Caki2 (cell line): ENCODE results near the gene C2orf78. TPM values are rescaled to one million over a fixed set of nuclear protein-coding genes. Genes with fewer than 3 reads are reported as not detected.

Experiments
- DNase-seq: peaks from one replicate; pipeline ENCODE4 v3.0.0-alpha.2; 2015; ENCODE audit warnings: low read depth
- in situ Hi-C: cut with HindIII; loops from 2 replicates; pipeline ENCODE4 v1.10.0; 2016; ENCODE audit warnings: low sequenced_read_pairs, low pct_unique_long_range_greater_than_20kb, mixed read lengths
- total RNA-seq: library from RNA; depleted of rRNA; stranded (reverse); fragments of >200 nt; shearing (Covaris generic); gene quantifications from 2 replicates; pipeline ENCODE4 v1.2.3, GENCODE V29; 2014; ENCODE audit warnings: low replicate concordance; rRNA removed

C2orf78 gene
- total RNA-seq, 1 experiment from 2014 or later = not detected

GRCh38 chr2:73862987-73863386, 79.0 kb downstream of the C2orf78 start:
- peak; percentile 3 for DNase-seq
- in situ Hi-C loops = no loop called here

Other genes starting within 250 kb of the C2orf78 start
- not detected in 2 replicates for gene NAT8, start 141.8 kb upstream of the C2orf78 start, total RNA-seq
- gene TPRKB, start 46.8 kb upstream of the C2orf78 start, total RNA-seq = 41.7 and 52.6 TPM in 2 replicates
- gene DUSP11, start 4.1 kb upstream of the C2orf78 start, total RNA-seq = 39.5 and 42.3 TPM in 2 replicates
- 46.4 and 62.0 TPM in 2 replicates for gene STAMBP, start 44.8 kb downstream of the C2orf78 start, total RNA-seq
- gene ACTG2, start 108.8 kb downstream of the C2orf78 start, total RNA-seq = not detected in 2 replicates
- 54.4 and 75.0 TPM in 2 replicates for gene DGUOK, start 142.7 kb downstream of the C2orf78 start, total RNA-seq
- 2.5 and 3.6 TPM in 2 replicates for gene TET3, start 200.7 kb downstream of the C2orf78 start, total RNA-seq